ENCODE data around the gene MMP25. TPM values are rescaled to one million over a fixed set of nuclear protein-coding genes. Genes with fewer than 3 reads are reported as not detected.
"Not testable (repeated sequence)": the region's sequence is repeated elsewhere in the genome, so short reads cannot be mapped to it uniquely, and the experiment has no call there.

The MMP25 gene
- total RNA-seq, 1 experiment from 2014 or later, result 18.4 TPM

- H3K27me3 ChIP-seq (ENCODE audit: control insufficient read depth, insufficient read depth, low read length); H3K36me3 ChIP-seq (replicated peaks; ENCODE audit: control insufficient read depth, insufficient read depth, low read length); H3K4me3 ChIP-seq (ENCODE audit: insufficient read depth, low read depth, low read length); DNase-seq: not testable (repeated sequence)
Observed at GRCh38 chr16:3075946-3076345, 29.6 kb downstream of the MMP25 start.

- Histone ChIP-seq H3K27me3 (ENCODE audit: control insufficient read depth, insufficient read depth, low read length) (no peaks in the 10 kb centered on the region), H3K4me3 (ENCODE audit: insufficient read depth, low read depth, low read length) (no peak overlapping the region), H3K36me3 (replicated peaks; ENCODE audit: control insufficient read depth, insufficient read depth, low read length) (no peaks in the 10 kb centered on the region)
- no peak for DNase-seq
Observed at GRCh38 chr16:3076577-3076976, 30.2 kb downstream of the MMP25 start.

GRCh38 chr16:3080024-3080423 is 33.7 kb downstream of the MMP25 start:
- Histone ChIP-seq H3K36me3 (replicated peaks; ENCODE audit: control insufficient read depth, insufficient read depth, low read length) (no peaks in the 10 kb centered on the region), H3K4me3 (ENCODE audit: insufficient read depth, low read depth, low read length) (no peak overlapping the region), H3K27me3 (ENCODE audit: control insufficient read depth, insufficient read depth, low read length) (no peaks in the 10 kb centered on the region)
- no peak for DNase-seq

- H3K27me3 ChIP-seq (ENCODE audit: control insufficient read depth, insufficient read depth, low read length); H3K36me3 ChIP-seq (replicated peaks; ENCODE audit: control insufficient read depth, insufficient read depth, low read length); DNase-seq; H3K4me3 ChIP-seq (ENCODE audit: insufficient read depth, low read depth, low read length): not testable (repeated sequence)
Observed at GRCh38 chr16:3081957-3082356, 35.6 kb downstream of the MMP25 start.

- not testable (repeated sequence) for DNase-seq; H3K36me3 ChIP-seq (replicated peaks; ENCODE audit: control insufficient read depth, insufficient read depth, low read length); H3K27me3 ChIP-seq (ENCODE audit: control insufficient read depth, insufficient read depth, low read length); H3K4me3 ChIP-seq (ENCODE audit: insufficient read depth, low read depth, low read length)
Observed at GRCh38 chr16:3083408-3083807, 37.0 kb downstream of the MMP25 start.

- H3K36me3 ChIP-seq (replicated peaks; ENCODE audit: control insufficient read depth, insufficient read depth, low read length), result peaks cover 9% of the 10 kb centered on the region
- DNase-seq, result no peak
- no peak overlapping the region for H3K4me3 ChIP-seq (ENCODE audit: insufficient read depth, low read depth, low read length)
- H3K27me3 ChIP-seq (ENCODE audit: control insufficient read depth, insufficient read depth, low read length), result no peaks in the 10 kb centered on the region
Observed at GRCh38 chr16:3084491-3084890, 38.1 kb downstream of the MMP25 start.

GRCh38 chr16:3084969-3085670 is 38.8 kb downstream of the MMP25 start:
- Histone ChIP-seq H3K4me3 (ENCODE audit: insufficient read depth, low read depth, low read length) (no peak overlapping the region), H3K27me3 (ENCODE audit: control insufficient read depth, insufficient read depth, low read length) (no peaks in the 10 kb centered on the region), H3K36me3 (replicated peaks; ENCODE audit: control insufficient read depth, insufficient read depth, low read length) (peaks cover 10% of the 10 kb centered on the region)
- DNase-seq, result no peak

GRCh38 chr16:3085868-3086595 is 39.7 kb downstream of the MMP25 start:
- Histone ChIP-seq H3K4me3 (ENCODE audit: insufficient read depth, low read depth, low read length) (no peak overlapping the region), H3K36me3 (replicated peaks; ENCODE audit: control insufficient read depth, insufficient read depth, low read length) (peaks cover 12% of the 10 kb centered on the region), H3K27me3 (ENCODE audit: control insufficient read depth, insufficient read depth, low read length) (no peaks in the 10 kb centered on the region)
- no peak for DNase-seq

- H3K36me3 ChIP-seq (replicated peaks; ENCODE audit: control insufficient read depth, insufficient read depth, low read length), result peaks cover 19% of the 10 kb centered on the region
- DNase-seq, result peak; percentile 59
- H3K27me3 ChIP-seq (ENCODE audit: control insufficient read depth, insufficient read depth, low read length), result no peaks in the 10 kb centered on the region
- no peak overlapping the region for H3K4me3 ChIP-seq (ENCODE audit: insufficient read depth, low read depth, low read length)
Observed at GRCh38 chr16:3086596-3087242, 40.4 kb downstream of the MMP25 start.

- DNase-seq, result peak; percentile 74
- H3K4me3 ChIP-seq (ENCODE audit: insufficient read depth, low read depth, low read length), result no peak overlapping the region
- H3K36me3 ChIP-seq (replicated peaks; ENCODE audit: control insufficient read depth, insufficient read depth, low read length), result peaks cover 23% of the 10 kb centered on the region
- no peaks in the 10 kb centered on the region for H3K27me3 ChIP-seq (ENCODE audit: control insufficient read depth, insufficient read depth, low read length)
Observed at GRCh38 chr16:3087243-3088235, 41.2 kb downstream of the MMP25 start.

GRCh38 chr16:3088450-3088849 is 42.1 kb downstream of the MMP25 start:
- Histone ChIP-seq H3K27me3 (ENCODE audit: control insufficient read depth, insufficient read depth, low read length) (no peaks in the 10 kb centered on the region), H3K36me3 (replicated peaks; ENCODE audit: control insufficient read depth, insufficient read depth, low read length) (peaks cover 25% of the 10 kb centered on the region), H3K4me3 (ENCODE audit: insufficient read depth, low read depth, low read length) (no peak overlapping the region)
- DNase-seq, result peak; percentile 18

GRCh38 chr16:3088925-3089716 is 42.8 kb downstream of the MMP25 start:
- DNase-seq, result peak; percentile 43
- peaks cover 27% of the 10 kb centered on the region for H3K36me3 ChIP-seq (replicated peaks; ENCODE audit: control insufficient read depth, insufficient read depth, low read length)
- no peak overlapping the region for H3K4me3 ChIP-seq (ENCODE audit: insufficient read depth, low read depth, low read length)
- no peaks in the 10 kb centered on the region for H3K27me3 ChIP-seq (ENCODE audit: control insufficient read depth, insufficient read depth, low read length)

GRCh38 chr16:3089717-3090592 is 43.6 kb downstream of the MMP25 start:
- Histone ChIP-seq H3K36me3 (replicated peaks; ENCODE audit: control insufficient read depth, insufficient read depth, low read length) (peaks cover 27% of the 10 kb centered on the region), H3K27me3 (ENCODE audit: control insufficient read depth, insufficient read depth, low read length) (no peaks in the 10 kb centered on the region), H3K4me3 (ENCODE audit: insufficient read depth, low read depth, low read length) (no peak overlapping the region)
- peak; percentile 54 for DNase-seq
